Activated naive CD4-positive, alpha-beta T cell treated with Interleukin-2 at 50 U/mL for 16 hours (primary cell): ENCODE measurements around the gene NEFH.
"Not testable (repeated sequence)": the region's sequence is repeated elsewhere in the genome, so short reads cannot be mapped to it uniquely, and the experiment has no call there.

ENCODE experiments used
- DNase-seq: peaks from one replicate; pipeline ENCODE4 v3.0.0-alpha.2; 2020

Gene NEFH

GRCh38 chr22:29463629-29464028 lies 16.4 kb upstream of the NEFH start:
- no peak for DNase-seq

GRCh38 chr22:29464581-29464980 lies 15.4 kb upstream of the NEFH start:
- no peak for DNase-seq

- no peak for DNase-seq
Measured at GRCh38 chr22:29469755-29470154, 10.3 kb upstream of the NEFH start.

- peak; percentile 79 for DNase-seq
Measured at GRCh38 chr22:29470159-29470855, 9.7 kb upstream of the NEFH start.

GRCh38 chr22:29473001-29473400 lies 7.0 kb upstream of the NEFH start:
- DNase-seq = no peak

GRCh38 chr22:29475550-29475949 lies 4.5 kb upstream of the NEFH start:
- DNase-seq = no peak

GRCh38 chr22:29476116-29476515 lies 3.9 kb upstream of the NEFH start:
- no peak for DNase-seq

DNA sequence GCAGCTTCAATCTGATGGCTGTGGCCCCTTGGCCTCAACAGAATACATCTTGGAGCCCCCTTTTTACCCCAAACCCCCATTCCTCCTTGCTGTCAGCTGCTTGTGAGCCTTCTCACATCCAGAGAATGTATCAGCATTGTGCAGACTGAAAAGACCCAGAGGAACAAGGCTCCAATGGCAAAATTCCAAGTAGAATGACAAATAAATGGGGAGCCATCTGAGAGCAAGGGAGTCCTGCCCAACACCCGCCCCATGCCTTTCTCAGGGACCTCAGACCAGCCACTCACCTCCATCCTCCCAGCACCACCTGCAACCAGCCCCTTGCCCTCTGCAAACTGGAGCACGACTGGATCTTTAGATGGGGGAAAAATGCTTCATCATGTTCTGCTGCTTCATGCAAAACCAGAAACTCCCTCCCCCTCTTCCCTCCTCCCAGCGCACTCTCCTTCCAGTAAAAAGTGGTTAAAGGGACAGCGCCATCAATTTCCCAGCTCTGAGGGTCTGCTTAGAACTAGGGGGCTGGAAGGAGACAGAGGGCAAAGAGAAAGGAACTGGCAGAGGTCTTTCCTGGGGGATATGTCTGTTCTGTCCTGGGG lies 2.2 kb upstream of the NEFH start:
- DNase-seq = no peak

DNA sequence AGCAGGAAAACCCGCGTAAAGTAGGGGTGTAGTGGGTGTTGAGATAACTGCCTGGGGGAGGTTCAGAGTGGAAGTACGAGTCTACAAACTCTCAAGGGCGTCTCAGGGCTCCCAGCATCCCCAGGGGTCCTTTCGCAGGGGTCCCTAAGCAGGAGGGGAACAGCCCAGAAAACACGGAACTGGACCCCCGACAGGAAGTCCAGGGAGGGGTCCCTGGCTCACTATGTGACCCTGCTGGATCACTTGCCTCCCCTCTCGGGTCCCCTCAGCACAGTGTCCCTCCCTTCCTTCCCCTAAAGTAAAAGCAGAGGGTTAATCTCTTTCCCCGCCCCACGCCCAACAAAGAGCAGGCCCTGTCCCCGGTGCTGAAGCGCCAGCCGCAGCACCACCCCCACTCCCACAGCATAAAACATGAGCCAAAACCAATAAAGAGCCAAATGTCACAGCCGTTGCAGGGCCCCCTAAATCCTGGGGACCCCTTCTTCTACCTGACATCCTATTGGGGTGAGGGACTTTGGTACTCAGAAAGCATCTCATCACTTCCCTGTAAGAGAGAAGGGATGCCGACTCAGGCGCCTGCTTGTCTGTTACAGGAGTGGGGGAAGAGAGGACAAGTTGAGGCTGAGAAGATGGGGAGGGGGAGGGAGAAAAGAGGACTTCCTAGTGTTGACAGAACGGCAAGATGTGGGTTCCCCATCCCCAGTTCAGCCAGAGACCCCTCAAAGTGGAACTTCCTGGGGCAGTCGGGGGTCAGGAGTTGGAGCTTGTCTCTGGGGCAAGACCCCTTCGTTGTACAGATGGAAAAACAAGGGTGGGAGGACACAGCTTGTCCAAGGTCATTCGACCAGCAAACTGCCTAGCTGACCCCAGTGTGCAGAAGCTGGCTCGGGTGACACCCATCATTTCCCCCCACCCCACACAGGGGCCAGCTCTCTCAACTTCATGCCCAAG lies 1.4 kb upstream of the NEFH start:
- peak; percentile 34 for DNase-seq

DNA sequence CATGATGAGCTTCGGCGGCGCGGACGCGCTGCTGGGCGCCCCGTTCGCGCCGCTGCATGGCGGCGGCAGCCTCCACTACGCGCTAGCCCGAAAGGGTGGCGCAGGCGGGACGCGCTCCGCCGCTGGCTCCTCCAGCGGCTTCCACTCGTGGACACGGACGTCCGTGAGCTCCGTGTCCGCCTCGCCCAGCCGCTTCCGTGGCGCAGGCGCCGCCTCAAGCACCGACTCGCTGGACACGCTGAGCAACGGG lies 169 bp downstream of the NEFH start:
- no peak for DNase-seq

- peak; percentile 45 for DNase-seq
Measured at GRCh38 chr22:29480512-29481264, 670 bp downstream of the NEFH start.

GRCh38 chr22:29481265-29482000 lies 1.4 kb downstream of the NEFH start:
- DNase-seq = no peak

DNA sequence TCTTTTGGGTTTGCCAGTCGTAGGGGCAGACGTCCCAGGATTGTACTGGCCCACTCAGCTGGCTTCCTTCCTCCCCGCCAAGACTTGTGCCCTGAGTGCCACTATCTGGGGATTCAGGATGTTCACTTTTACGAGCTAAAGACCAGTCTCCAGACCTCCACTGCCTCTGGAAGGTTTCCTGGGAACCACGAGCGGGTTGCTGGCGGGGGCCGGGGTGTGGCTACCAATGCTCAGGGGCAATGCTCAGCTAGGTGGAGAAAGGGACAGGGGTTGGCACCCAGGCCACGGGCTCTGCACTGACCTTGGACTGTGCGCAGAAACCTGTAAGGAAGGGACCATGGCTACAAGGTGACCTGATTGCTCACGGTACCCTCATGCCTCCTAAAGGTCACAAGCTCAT lies 2.2 kb downstream of the NEFH start:
- no peak for DNase-seq

- no peak for DNase-seq
Measured at GRCh38 chr22:29482726-29483125, 2.7 kb downstream of the NEFH start.

DNA sequence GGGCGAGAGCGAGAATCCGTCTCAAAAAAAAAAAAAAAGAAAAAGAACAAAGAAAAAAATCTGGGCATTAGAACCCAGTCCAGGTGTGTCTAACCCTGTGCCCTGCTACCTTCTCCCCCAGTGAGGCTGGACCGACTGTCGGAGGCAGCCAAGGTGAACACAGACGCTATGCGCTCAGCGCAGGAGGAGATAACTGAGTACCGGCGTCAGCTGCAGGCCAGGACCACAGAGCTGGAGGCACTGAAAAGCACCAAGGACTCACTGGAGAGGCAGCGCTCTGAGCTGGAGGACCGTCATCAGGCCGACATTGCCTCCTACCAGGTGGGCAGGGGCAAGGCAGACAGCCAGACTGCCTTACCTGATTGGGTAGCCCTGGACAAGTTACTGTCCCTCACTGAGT lies 3.2 kb downstream of the NEFH start:
- no peak for DNase-seq

DNA sequence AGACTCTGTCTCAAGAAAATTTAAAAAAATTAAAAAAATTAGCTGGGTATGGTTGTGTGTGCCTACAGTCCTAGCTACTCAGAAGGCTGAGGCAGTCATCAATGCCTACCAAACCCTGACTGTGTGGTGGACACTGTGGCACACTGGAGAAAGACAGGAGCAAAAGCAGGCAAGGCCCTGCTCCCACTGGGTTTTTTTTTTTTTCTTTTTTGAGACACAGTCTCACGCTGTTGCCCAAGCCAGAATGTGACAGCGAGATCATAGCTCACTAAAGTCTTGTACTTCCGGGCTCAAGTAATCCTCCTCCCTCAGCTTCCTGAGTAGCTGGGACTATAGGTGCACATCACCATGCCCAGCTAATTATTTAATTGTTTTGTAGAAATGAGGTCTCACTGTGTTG lies 4.6 kb downstream of the NEFH start:
- DNase-seq = no peak

DNA sequence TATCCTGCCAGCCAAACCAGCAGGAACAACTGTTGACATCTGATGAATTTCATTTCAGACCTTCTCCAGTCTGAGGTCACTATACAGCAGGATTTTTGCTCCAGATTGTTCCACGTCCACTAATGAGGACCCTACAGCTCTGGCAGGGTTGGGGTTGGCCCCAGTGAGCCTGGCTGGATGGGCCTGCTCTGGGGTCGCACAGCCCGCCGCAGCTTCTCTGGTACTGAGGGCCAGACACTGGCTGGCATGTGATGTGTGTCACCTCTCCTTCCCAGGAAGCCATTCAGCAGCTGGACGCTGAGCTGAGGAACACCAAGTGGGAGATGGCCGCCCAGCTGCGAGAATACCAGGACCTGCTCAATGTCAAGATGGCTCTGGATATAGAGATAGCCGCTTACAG lies 5.4 kb downstream of the NEFH start:
- no peak for DNase-seq

GRCh38 chr22:29487426-29487986 lies 7.5 kb downstream of the NEFH start:
- DNase-seq = no peak

GRCh38 chr22:29489127-29489780 lies 9.2 kb downstream of the NEFH start:
- not testable (repeated sequence) for DNase-seq

- no peak for DNase-seq
Measured at GRCh38 chr22:29491012-29491411, 11.0 kb downstream of the NEFH start.

DNA sequence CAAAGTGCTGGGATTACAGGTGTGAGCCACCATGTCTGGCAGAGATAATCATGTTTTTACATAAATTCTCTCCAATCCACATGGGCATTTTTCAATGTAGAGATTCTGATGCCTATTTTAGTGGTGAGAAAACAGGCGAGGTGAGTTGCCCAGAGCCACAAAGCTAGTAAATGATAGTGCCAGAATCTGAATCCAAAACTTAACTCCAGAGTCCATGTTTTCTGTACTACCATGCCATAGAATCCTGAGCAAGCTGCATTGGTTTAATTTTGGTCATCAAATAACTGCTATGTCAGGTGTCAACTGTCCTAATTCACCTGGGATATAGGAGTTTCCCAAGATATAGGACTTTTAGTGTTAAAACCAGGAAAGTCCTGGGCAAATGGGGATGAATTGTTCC lies 13.6 kb downstream of the NEFH start:
- DNase-seq = no peak

GRCh38 chr22:29499852-29500251 lies 19.8 kb downstream of the NEFH start:
- no peak for DNase-seq
